H1 (cell line): Measurements from ENCODE around the gene HOXB9. TPM values are rescaled to one million over a fixed set of nuclear protein-coding genes. Genes with fewer than 3 reads are reported as not detected.

Source experiments
- CTCF ChIA-PET: fragments of 300-600 bp; sonication (Branson Sonifier 250); formaldehyde crosslinking; loops from one replicate; lab custom pipeline; 2021; ENCODE audit not compliant: partially characterized antibody; lab: Charles Lee
- POLR2A ChIA-PET: fragments of 300-600 bp; sonication (Branson Sonifier 250); formaldehyde crosslinking; loops from one replicate; lab custom pipeline; 2021; ENCODE audit warnings: inconsistent platforms; ENCODE audit not compliant: partially characterized antibody; lab: Charles Lee
- DNase-seq, 2 experiments: peaks; one replicate each; pipeline versions ENCODE4 v3.0.0 to v3.0.0-alpha.2; 2010 to 2022; ENCODE audit warnings: low spot score in 2 of 2, low read depth in 1 of 2, mixed read lengths in 1 of 2
- FAIRE-seq: peaks from 2 replicates; lab custom pipeline; 2011; peaks lifted over from hg19 to GRCh38; lab: Jason Lieb, UNC
- H2AFZ ChIP-seq: 2 replicates; pipeline ENCODE4 v1.8.1; 2012; ENCODE audit warnings: low read length, inconsistent platforms
- H2AK5ac ChIP-seq: 2 replicates; pipeline ENCODE4 v1.6.1; 2013; ENCODE audit warnings: low read depth, low read length
- H2BK120ac ChIP-seq: replicated peaks from 2 replicates; pipeline ENCODE3; 2013; ENCODE audit warnings: low read depth, low read length, inconsistent platforms
- H2BK12ac ChIP-seq: 2 replicates; pipeline ENCODE4 v1.6.1; 2013; ENCODE audit warnings: low read depth, low read length
- H2BK15ac ChIP-seq: 2 replicates; pipeline ENCODE4 v1.6.1; 2013; ENCODE audit warnings: low read length
- H2BK20ac ChIP-seq: 2 replicates; pipeline ENCODE4 v1.6.1; 2013; ENCODE audit warnings: low read length
- H2BK5ac ChIP-seq: 2 replicates; pipeline ENCODE4 v1.6.1; 2013; ENCODE audit warnings: low read depth, low read length
- H3K14ac ChIP-seq: 2 replicates; pipeline ENCODE4 v1.6.1; 2013; ENCODE audit warnings: inconsistent platforms; ENCODE audit not compliant: insufficient read length
- H3K18ac ChIP-seq: 2 replicates; pipeline ENCODE4 v1.6.1; 2013; ENCODE audit warnings: low read length; ENCODE audit errors: extremely low read depth
- H3K23ac ChIP-seq: 2 replicates; pipeline ENCODE4 v1.6.1; 2013; ENCODE audit warnings: inconsistent platforms; ENCODE audit not compliant: insufficient read length
- H3K23me2 ChIP-seq: 2 replicates; pipeline ENCODE4 v1.6.1; 2013; ENCODE audit warnings: low read depth, low read length
- H3K27ac ChIP-seq: 2 replicates; pipeline ENCODE4 v1.6.1; 2011; ENCODE audit warnings: low read depth, low read length, inconsistent platforms
- H3K27me3 ChIP-seq, 4 experiments: replicated peaks in 1 of 4; 1 replicate in 1 of 4; 2 replicates in 3 of 4; pipeline versions ENCODE4 v1.6.1 to v1.8.1; 2011 to 2013; ENCODE audit warnings: low read length in 3 of 4, mild to moderate bottlenecking in 3 of 4, inconsistent platforms in 2 of 4, mixed read lengths in 2 of 4, moderate library complexity in 1 of 4; ENCODE audit not compliant: control insufficient read depth in 3 of 4, insufficient read depth in 3 of 4; ENCODE audit errors: extremely low read depth in 1 of 4
- H3K36me3 ChIP-seq, 4 experiments: 2 replicates each; pipeline versions ENCODE4 v1.6.1 to v1.8.1; 2011 to 2013; ENCODE audit warnings: mild to moderate bottlenecking in 4 of 4, low read length in 3 of 4, moderate library complexity in 2 of 4, control low read depth in 1 of 4, inconsistent platforms in 1 of 4; ENCODE audit not compliant: insufficient read depth in 4 of 4, control insufficient read depth in 2 of 4
- H3K4ac ChIP-seq: replicated peaks from 2 replicates; pipeline ENCODE3; 2013; ENCODE audit warnings: low read length, low read depth, mixed read lengths, inconsistent platforms; ENCODE audit not compliant: insufficient read length
- H3K4me1 ChIP-seq, 4 experiments: replicated peaks in 1 of 4; 1 replicate in 1 of 4; 2 replicates in 3 of 4; pipeline versions ENCODE4 v1.6.1 to v1.8.1; 2011 to 2013; ENCODE audit warnings: low read length in 3 of 4, inconsistent platforms in 2 of 4, mixed read lengths in 1 of 4; ENCODE audit not compliant: insufficient read depth in 4 of 4, control insufficient read depth in 3 of 4
- H3K4me2 ChIP-seq, 2 experiments: 2 replicates each; pipeline versions ENCODE4 v1.6.1 to v1.8.1; 2011 to 2013; ENCODE audit warnings: low read depth in 2 of 2, low read length in 2 of 2, control low read depth in 1 of 2, inconsistent platforms in 1 of 2, mild to moderate bottlenecking in 1 of 2; ENCODE audit not compliant: insufficient read depth in 1 of 2
- H3K4me3 ChIP-seq, 4 experiments: fragments of 200-600, 300-600 bp in 1 of 4; sonication (generic), shearing (Covaris generic), sonication (Bioruptor Twin) in 1 of 4; 2 replicates each; pipeline versions ENCODE4 v1.5.1 to v1.8.1; 2011 to 2016; ENCODE audit warnings: low read length in 4 of 4, low read depth in 3 of 4, control low read depth in 2 of 4, inconsistent platforms in 2 of 4, mild to moderate bottlenecking in 2 of 4, mixed read lengths in 1 of 4, moderate library complexity in 1 of 4; ENCODE audit not compliant: insufficient read depth in 2 of 4; ENCODE audit errors: extremely low read depth in 1 of 4
- H3K56ac ChIP-seq: replicated peaks from 2 replicates; pipeline ENCODE3; 2013; ENCODE audit warnings: low read depth, mild to moderate bottlenecking, mixed read lengths, low read length, inconsistent platforms; ENCODE audit not compliant: insufficient read length
- H3K79me1 ChIP-seq: 2 replicates; pipeline ENCODE4 v1.6.1; 2013; ENCODE audit warnings: low read depth, low read length, control low read depth
- H3K79me2 ChIP-seq, 2 experiments: 2 replicates each; pipeline versions ENCODE4 v1.6.1 to v1.8.1; 2012 to 2013; ENCODE audit warnings: low read length in 2 of 2, mild to moderate bottlenecking in 2 of 2, inconsistent platforms in 1 of 2; ENCODE audit not compliant: insufficient read depth in 2 of 2, control insufficient read depth in 1 of 2
- H3K9ac ChIP-seq, 4 experiments: replicated peaks in 1 of 4; 1 replicate in 1 of 4; 2 replicates in 3 of 4; pipeline versions ENCODE4 v1.6.1 to v1.8.1; 2011 to 2013; ENCODE audit warnings: low read depth in 3 of 4, low read length in 3 of 4, control low read depth in 2 of 4, mild to moderate bottlenecking in 2 of 4, moderate library complexity in 2 of 4, inconsistent platforms in 1 of 4; ENCODE audit errors: extremely low read depth in 1 of 4
- H3K9me3 ChIP-seq, 2 experiments: 2 replicates each; pipeline versions ENCODE4 v1.6.1 to v1.8.1; 2012 to 2013; ENCODE audit warnings: mild to moderate bottlenecking in 2 of 2, moderate library complexity in 2 of 2, control low read depth in 1 of 2, inconsistent platforms in 1 of 2, low read depth in 1 of 2, low read length in 1 of 2, mixed read lengths in 1 of 2; ENCODE audit not compliant: insufficient read depth in 2 of 2
- H4K20me1 ChIP-seq, 2 experiments: replicated peaks in 1 of 2; 2 replicates each; pipeline versions ENCODE3 to v1.8.1; 2011 to 2013; ENCODE audit warnings: inconsistent platforms in 2 of 2, low read length in 2 of 2, mild to moderate bottlenecking in 1 of 2; ENCODE audit not compliant: insufficient read depth in 2 of 2, control insufficient read depth in 1 of 2
- H4K5ac ChIP-seq: 2 replicates; pipeline ENCODE4 v1.6.1; 2013; ENCODE audit warnings: low read length, low read depth, mixed read lengths, inconsistent platforms; ENCODE audit not compliant: insufficient read length
- H4K8ac ChIP-seq: 2 replicates; pipeline ENCODE4 v1.8.0; 2013; ENCODE audit warnings: mild to moderate bottlenecking, moderate library complexity, low read length, inconsistent platforms; ENCODE audit not compliant: insufficient read depth; ENCODE audit errors: extremely low read depth
- H4K91ac ChIP-seq: replicated peaks from 2 replicates; pipeline ENCODE3; 2013; ENCODE audit warnings: low read length, mixed read lengths, inconsistent platforms; ENCODE audit not compliant: insufficient read length
- RNF2 ChIP-seq: fragments of 200-900, 300-1000 bp; sonication (generic); IDR thresholded peaks from 2 replicates; pipeline ENCODE4 v1.7.1; 2016; ENCODE audit warnings: borderline replicate concordance, low read depth, mild to moderate bottlenecking, antibody characterized with exemption, low read length; ENCODE audit not compliant: poor library complexity, severe bottlenecking; ENCODE audit errors: missing control alignments
- USF2 ChIP-seq: IDR thresholded peaks from 2 replicates; pipeline ENCODE4 v1.6.1; 2011; ENCODE audit warnings: low read length, improper control_type of control experiment
- WGBS, 2 experiments: shearing (Covaris generic) in 1 of 2; methylation state at CpG; one replicate each; pipeline versions ENCODE4 v1.1.6 to v1.1.7; 2013 to 2015; ENCODE audit warnings: low lambda C conversion rate in 2 of 2, mixed read lengths in 2 of 2, inconsistent platforms in 1 of 2, low coverage in 1 of 2, missing lambda C conversion rate in 1 of 2; ENCODE audit not compliant: insufficient replicate concordance in 2 of 2, insufficient coverage in 1 of 2, insufficient read length in 1 of 2; ENCODE audit errors: extremely low coverage in 1 of 2, missing lambda C conversion rate in 1 of 2; 5-methylcytosine and 5-hydroxymethylcytosine counted together
- polyA plus RNA-seq, 7 experiments: library from polyadenylated mRNA; depleted of rRNA in 3 of 7; stranded (reverse) in 5 of 7; unstranded in 2 of 7; fragments of >200 nt in 5 of 7; fragments of 200-250 nt in 2 of 7; gene quantifications; 1 replicate in 5 of 7; 2 replicates in 1 of 7; 4 replicates in 1 of 7; pipeline versions ENCODE4 v1.2.1 to v1.2.3, GENCODE V29; 2011 to 2013; ENCODE audit warnings: missing spikeins in 2 of 7, mixed read lengths in 2 of 7
- total RNA-seq: library from RNA; stranded (reverse); fragmentation: NEBNext Ultra II Directional; extraction: Animal tissue kit (Norgen Biotek cat#: 25700); gene quantifications from 2 replicates; pipeline ENCODE4 v1.2.1, GENCODE V29; 2021

The HOXB9 gene
- total and polyA plus RNA-seq, 2 of the 8 experiments (the other 6 are each of a cell fraction or from before 2014, with no cell fraction given): not detected

DNA sequence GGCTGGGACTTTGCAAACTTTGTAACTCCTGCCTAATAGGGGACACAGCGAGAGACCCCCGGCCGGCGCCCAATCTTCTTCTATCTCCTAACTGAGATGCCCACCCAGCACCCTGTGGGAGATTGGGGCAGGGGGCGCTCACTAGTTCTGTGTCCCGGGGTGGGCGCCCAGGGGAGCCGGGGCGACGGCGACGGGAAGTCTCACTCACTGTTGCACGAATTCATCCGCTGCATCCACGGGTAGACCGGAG, 28.7 kb downstream of the HOXB9 start:
- peak overlapping the region in 1 of 4 experiments; percentile 29; a peak in 1 of 8 replicates for H3K4me3 ChIP-seq
- DNase-seq: no peak

More for the DNA sequence above, 28.7 kb downstream of the HOXB9 start:
- Histone ChIP-seq H2BK120ac (no peak overlapping the region), H3K27me3 (peaks cover 96 to 100% (median 99%) of the 10 kb centered on the region in 4 experiments), H3K79me1 (no peaks in the 10 kb centered on the region), H3K36me3 (no peaks in the 10 kb centered on the region; a peak in 1 of 8 replicates), H4K91ac (no peak overlapping the region), H3K9ac (no peak overlapping the region), H2BK20ac (no peak overlapping the region), H3K56ac (no peak overlapping the region), H3K4me1 (peaks cover 0 to 12% (median 6%) of the 10 kb centered on the region in 4 experiments; a peak in 5 of 7 replicates), H4K8ac (no peak overlapping the region; the same call in 1 of the 2 replicates), H3K18ac (no peak overlapping the region; the same call in none of the 2 replicates), H2AFZ (no peak overlapping the region), H2BK15ac (0 out of 2 replicates have a peak overlapping the region, but pooled peaks have one; percentile 81), H3K9me3 (no peaks in the 10 kb centered on the region), H3K23ac (no peak overlapping the region), H2AK5ac (no peak overlapping the region), H3K4me2 (peak overlapping the region; percentile 21 to 56; a peak in 3 of 4 replicates), H4K5ac (no peak overlapping the region), H3K79me2 (no peaks in the 10 kb centered on the region), H2BK5ac (no peak overlapping the region), H4K20me1 (peaks cover 40 to 57% of the 10 kb centered on the region in 2 experiments), H2BK12ac (peak overlapping the region; percentile 39; the same call in 1 of the 2 replicates), H3K23me2 (no peaks in the 10 kb centered on the region; the same call in 1 of the 2 replicates), H3K27ac (no peak overlapping the region), H3K14ac (no peak overlapping the region), H3K4ac (no peak overlapping the region)
- FAIRE-seq: no peak
- ChIA-PET CTCF (interaction anchor here (0.6 to 2.1 kb wide), 4 partner anchors 21 to 299 kb away, joined by 3 to 8 read pairs (median 4); no protein-coding TSS in a partner anchor), POLR2A (interaction anchor here (1.0 kb wide), 1 partner anchor 18 kb away, joined by 3 read pairs; no protein-coding TSS in a partner anchor)
- 8% methylated on average over 5 of the region's 16 CpGs; no CpG with 5 or more reads in 1 of the 2 experiments for WGBS, 2 experiments
- TF ChIP-seq USF2: no peak
- TF ChIP-seq RNF2: peak; percentile 89
